Measurements from ENCODE around the gene CDX1.

Gene CDX1

DNA sequence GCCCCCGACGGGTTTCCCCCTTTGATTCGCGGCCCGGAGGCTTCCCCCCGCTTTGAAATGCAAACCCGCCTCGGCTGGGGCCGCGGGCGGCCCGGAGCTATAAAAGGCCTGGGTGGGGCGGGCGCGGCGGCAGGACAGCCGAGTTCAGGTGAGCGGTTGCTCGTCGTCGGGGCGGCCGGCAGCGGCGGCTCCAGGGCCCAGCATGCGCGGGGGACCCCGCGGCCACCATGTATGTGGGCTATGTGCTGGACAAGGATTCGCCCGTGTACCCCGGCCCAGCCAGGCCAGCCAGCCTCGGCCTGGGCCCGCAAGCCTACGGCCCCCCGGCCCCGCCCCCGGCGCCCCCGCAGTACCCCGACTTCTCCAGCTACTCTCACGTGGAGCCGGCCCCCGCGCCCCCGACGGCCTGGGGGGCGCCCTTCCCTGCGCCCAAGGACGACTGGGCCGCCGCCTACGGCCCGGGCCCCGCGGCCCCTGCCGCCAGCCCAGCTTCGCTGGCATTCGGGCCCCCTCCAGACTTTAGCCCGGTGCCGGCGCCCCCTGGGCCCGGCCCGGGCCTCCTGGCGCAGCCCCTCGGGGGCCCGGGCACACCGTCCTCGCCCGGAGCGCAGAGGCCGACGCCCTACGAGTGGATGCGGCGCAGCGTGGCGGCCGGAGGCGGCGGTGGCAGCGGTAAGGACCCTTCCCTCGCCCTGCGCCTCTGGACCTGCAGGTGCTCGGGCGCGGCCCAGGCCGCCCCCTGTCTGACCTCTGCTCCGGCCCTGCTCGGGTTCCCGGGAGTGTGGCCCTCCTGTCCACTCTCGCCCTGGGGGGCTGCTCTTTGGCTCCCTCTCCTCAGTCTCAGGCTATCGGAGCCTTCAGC lies at the start of gene CDX1:
TSS of gene CDX1 (plus strand) at position 129 of the 862 bp plus-strand sequence. CDS start at position 228, 99 bp downstream.
- no peak for DNase-seq

DNA sequence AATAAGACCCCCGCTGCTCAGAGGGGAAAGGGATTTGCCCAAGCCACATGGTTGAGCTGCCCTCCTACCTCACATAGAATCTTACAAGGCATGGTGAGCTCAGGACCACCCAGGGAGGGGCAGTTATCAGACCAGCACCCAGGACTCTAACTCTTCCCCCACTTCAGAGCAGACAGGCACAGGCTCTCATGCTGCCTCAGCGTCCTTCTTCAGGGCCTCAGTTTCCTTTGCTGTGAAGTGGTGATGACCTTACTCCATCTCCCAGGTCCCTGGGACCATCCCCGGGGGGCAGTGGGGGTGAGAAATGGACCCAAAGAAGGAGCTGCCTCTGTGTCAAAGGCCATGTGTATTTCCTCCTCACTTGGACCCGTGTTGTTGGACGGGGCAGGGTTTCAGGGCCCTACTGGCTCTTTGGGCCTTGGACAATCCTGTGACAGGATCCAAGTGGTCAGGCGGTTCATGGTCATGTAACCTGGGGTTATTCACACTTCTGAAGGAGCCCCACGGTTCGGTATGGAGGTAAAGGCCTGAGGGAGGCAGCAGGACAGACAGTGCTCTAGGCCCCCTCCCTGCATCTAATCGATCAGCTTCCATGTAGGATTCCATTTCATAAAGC lies 48.5 kb upstream of the CDX1 start:
- no peak for DNase-seq

DNA sequence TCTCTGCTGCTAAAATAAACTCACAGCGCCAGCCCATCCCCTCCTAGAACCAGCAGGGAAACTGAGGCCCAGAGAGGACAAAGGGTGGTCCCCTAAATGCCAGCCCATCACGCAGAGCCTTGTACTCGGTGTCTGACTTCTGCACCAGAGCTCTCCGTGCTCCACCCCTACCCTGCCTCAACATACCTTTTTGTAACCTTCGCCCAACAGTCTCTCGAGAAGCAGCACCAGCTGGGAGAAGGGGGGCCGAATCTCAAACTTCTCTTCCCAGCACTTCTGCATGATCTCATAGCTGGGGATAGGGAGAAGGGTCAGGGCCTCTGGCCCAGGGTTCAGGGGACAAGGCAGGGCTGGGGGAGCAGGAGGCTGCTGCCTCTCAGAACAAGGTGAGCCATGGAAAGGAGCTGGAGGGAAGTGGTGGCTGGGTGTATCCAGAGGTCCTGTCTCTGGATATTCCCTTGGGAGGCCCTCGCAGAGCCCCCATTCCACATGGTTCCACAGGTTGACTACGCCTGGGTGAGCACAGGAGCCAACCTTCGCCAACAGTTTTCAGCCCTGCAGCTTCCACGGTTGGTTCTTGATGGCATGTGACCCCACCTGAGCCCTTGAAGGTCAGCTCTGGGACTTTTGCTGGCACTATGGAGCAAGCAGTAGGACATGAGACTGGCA lies 47.9 kb upstream of the CDX1 start:
- DNase-seq, result no peak

DNA sequence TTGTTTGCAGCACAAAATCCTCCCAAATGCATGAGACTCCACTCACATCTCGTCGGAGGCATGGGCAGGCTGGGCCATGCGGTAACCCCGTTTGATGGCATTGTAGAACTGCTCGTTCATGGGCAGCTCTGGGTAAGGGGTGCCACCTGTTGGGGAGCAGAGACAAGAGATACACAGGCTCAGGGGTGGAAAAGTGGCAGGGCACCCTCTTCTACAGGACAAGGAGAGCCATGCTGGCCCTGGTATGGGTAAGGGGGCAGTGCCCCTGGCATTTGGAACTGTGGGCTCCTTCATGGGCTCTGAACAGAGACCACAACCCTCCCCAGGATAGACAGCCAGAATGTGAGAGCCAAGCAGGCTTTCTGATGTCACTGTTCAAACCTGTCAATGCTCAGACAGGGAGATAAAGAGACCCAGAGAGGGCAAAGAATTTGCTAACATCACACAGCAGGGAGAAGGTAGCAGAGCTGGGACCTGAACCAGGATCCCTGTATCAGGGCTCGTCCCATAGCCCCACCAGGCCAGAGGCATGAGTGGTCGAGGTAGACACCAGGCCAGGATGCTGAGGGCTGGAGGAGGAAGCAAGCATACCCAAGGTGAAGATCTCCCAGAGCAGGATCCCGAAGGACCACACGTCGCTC lies 47.0 kb upstream of the CDX1 start:
- DNase-seq, result no peak

DNA sequence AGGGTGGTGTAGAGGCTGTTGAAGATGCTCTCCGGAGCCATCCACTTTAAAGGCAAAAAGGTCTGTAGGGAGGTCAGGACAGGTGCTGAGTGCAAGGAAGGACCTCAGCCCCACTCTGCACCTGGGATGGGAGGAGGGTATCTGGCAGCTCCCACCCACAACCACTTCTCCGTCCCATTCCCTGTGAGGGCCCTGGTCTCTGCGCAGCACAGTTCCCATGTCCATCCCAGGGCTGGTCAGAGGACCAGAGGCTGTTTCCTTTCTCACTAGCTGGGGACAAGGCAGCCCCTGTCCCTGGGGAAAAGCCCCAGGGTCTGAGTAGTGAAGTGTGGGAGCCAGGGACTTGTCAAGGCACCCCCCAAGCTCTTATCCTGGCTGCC lies 46.5 kb upstream of the CDX1 start:
- no peak for DNase-seq

DNA sequence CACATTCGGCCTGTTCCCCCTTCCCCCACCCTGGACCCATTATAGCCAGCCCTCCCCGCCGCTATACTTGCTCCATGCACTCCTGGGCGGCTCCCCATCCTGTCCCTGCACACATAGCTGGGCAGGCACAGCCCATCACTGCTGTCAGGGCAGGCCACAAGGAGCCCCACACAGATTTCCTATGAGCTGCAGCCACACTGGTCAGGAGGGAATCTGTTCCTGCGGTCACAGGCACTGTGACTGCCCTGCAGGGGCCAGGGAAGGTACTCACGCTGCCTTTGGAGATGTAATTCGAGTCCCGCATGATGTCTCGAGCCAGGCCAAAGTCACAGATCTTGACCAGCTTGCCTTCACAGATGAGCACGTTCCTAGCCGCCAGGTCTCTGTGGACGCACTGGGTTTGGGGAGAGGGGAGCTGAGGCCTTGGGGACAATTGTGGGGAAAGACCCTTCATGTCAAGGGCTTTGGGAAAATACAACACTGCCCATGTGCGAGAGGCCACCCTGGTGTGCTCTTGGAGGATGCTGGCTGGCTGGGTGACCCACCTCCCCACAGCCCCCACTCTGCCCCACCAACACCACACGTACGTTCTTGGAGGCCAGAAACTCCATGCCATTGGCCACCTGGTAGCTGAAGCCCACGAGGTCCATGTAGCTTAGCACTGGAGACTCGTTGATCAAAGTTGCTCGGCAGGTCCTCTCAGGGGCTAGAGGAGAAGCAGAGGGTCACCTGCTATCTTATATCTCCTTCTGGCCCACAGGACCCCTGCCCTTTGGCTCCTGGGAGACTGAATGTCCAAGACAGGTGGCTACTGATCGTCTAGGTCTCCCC lies 45.7 kb upstream of the CDX1 start:
- DNase-seq, result no peak

DNA sequence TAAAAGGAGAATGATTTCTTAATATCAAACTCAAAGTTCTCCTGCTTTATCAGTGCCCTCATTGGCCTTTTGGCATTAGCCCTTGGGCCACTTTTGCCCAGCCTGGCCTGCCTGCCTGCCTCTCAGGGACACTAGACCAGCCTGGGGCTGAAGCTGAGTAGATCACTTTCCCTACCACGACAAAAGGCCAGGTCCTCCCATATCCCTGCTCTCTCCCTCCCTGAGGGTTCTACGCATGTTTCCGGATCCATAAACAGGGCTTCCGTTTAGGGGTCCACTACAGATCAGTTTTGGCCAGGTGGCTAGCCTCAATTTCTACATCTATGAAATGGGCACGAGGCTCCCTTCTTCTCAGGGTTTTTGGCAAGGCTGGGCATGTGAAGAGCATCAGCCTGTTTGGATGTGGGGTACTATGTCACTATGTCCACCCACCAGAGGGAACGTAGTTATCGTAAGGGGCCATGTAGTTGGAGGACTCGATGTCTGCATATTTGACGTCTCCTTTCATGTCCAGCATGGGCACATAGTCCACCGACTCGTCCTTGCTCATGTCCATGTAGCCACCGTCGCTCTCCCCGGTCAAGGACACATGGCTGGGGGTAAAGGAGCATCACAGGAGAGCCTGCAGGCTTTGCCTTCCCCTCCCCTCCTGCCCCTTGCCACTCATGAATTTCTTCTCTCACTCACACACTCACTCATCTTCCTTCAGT lies 45.0 kb upstream of the CDX1 start:
- DNase-seq, result no peak

DNA sequence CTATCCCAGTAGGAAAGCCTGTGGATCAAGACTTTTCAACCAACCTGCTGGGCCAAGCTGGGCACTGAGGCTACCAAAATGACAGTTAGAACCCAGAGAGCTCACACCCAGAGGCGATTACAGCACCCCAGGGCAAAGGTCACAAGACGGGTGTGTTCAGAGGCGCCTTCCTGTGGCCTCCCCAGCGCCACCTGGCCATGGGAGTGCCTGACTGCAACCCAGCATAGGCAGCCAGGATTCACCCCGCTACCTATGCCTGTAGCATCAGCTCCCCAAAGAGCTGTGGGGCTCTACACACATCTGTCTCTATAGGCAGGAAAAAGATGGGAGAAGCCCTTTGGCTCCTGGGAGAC lies 44.4 kb upstream of the CDX1 start:
- no peak for DNase-seq

DNA sequence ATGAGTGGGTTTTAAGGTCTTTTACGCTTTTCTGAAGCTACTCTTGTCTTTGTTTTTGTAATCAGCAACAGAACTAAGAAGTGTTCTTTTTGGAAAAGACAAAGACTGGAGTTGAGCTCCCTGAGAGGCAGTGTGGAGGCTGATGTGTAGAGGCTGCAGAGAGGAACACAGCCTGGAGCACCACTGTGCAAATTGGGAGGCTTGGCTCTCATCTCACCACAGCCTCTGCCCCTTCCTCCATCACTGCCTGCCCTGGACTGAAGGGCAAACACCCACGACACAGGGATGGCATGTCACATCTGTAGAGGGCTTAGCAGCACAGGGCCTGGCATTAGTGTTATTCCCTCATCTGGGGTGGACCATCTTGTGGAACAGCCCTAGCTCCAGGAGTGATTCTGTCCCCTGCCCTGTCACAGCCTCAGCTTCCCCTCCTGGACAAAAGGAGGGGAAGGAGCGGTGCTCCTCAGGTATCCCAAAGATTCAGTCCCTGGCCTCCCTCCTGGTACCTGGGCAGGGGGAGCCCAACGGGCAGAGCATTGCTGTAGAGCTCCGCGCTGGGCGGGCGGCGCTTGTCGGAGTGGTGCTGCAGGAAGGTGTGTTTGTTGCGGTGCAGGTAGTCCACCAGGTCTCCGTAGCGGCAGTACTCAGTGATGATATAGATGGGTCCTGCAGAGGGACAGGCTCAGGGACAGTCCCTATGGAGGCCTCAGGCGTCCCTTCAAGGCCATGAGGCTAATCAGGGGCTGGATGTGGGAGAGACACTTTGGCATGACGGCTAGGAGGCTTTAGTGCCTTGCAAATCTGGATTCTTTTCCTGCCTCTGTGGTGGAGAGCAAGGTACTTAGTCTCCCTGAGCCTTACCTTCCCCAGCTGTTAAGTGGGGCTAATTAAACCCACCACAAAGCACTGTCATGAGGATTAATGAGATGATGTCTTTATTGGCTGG lies 43.8 kb upstream of the CDX1 start:
- peak; percentile 12 for DNase-seq

DNA sequence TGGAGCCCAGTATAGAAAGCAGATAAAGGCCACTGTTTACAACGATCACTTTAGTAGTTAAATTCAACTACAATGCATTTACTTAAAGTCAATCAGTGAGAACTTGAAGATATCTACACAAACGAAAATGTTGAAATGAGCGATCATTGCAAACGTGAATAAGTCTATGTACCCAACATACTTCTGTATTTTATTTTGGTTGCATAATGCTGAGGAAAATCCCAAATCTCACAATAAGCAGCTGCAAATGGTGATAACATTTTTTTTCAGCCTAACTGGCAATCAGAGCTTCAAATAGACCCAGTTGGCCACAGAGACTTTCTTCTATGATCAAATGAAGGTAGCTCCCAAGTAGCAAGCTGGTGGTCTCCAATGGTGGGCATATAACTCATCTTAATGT lies 43.0 kb upstream of the CDX1 start:
- no peak for DNase-seq

DNA sequence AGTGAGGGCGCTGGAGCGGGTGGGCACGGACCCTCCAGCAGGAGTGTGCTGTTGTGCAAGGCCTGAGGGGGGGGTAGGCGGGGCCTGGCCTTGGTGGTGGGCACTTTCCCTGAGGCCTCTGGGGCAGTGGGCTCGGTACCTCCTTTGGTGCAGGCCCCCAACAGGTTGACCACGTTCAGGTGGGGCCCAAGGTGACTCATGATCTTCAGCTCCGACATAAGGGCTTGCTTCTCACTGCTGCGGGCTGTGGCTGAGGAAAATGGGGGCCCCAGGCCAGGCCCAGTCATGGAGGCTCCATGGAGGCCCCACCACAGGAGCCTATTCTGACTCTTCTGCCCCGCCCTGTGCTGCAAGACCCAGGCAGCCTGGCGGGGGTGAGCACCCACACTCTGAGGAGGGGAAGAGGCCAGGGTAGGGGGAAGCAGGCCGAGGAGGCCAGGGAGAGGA lies 42.4 kb upstream of the CDX1 start:
- no peak for DNase-seq

DNA sequence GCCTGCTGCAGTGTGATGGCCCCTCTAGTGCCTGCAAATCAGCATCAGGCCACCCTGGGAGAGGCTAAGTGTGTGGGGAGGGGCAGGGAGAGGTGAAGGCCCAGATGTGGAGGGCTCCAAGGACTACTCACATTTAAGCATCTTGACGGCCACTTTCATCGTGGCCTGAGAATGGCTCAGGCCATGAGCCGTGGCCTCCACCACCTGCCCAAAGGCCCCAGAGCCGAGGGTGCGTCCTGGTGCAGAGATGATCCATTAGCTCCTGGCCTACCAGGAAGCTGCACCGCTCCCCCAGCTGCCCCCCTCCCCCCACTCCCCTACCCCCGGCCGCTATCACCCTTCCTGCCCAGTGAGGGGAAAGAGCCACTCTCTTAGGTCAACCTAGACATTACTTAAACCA lies 42.0 kb upstream of the CDX1 start:
- DNase-seq, result no peak

DNA sequence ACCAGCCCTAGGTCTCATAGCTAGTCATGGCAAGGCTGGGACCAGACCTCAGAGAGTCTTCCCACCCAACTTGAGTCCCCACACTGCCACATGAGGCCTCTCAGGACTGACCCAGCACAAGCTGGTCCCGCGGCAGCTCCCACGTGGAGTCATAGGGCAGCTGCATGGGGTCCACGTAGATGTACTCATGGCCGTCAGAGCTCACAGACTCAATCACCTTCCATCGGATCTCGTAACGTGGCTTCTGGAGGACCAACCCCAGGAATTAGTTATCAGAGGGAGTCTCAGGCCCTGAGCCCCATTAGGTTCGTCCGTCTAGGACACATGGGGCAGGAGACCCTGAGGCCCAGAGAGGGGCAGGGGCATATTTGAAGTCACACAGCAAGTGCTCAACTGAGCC lies 41.2 kb upstream of the CDX1 start:
- DNase-seq, result no peak

DNA sequence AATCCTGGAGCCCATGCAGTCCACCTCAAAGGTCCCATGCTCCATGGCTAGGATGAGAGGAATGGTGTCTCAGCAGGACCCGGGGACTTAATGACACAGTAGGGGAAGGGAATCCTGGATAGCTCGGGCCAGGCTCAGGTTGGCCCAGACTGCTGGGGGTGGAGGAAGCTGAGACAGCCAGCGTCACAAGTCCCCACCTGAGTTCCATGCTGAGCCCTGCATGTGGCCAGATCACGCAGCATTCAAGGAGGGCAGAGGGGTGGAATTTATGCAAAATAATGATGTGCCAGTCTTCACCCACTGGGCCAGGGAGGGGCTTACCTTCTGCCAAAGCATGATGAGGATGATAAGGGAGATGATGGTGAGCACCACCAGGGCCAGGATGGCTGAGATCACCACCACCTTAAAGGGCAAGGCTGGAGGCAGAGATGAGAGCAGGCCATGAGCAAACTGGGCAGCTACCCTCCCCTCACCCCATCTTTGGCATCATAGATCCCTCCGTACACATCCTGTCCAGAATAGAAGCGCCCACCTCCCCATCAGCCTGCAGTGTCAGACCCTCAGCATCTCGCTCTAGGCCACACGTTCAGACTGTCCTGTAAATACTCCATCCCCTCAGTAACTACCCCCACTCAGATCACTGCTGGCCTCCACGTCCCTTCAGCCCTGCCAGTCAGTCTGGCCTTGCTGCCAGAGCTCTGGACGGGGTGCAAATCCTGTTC lies 40.2 kb upstream of the CDX1 start:
- DNase-seq, result no peak

DNA sequence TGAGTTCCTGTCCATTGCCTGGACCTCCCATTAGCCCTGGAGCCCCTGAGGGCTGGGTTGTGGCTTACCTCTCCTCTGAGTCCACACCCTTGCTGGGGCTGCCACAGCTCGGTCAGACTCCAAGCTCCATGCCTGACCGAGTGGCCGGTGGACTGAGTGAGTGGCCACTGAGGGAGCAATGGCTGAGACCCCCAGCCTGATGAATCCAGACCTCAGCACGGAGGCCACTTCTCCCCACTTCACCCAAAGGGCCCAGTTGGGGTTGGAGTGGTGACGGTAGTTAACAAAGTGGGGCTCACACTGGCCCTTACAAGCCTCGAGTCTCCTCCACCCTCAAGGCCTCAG lies 39.7 kb upstream of the CDX1 start:
- no peak for DNase-seq

DNA sequence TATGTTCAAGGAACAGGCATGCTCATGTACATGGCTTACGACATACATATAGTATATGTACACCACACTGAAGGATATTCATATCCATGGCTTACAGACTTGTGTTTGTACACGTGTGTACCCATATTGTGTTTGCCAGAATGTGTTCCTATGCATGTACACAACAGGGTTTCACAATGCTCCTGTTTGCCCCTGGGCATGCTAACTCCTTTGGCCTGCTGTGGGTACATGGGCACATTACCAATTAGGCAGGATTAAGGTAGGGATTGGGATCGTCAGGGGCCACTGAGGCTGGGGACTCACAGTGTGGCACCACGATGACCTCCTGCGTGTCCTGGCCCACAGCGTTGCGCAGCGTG lies 37.1 kb upstream of the CDX1 start:
- no peak for DNase-seq

DNA sequence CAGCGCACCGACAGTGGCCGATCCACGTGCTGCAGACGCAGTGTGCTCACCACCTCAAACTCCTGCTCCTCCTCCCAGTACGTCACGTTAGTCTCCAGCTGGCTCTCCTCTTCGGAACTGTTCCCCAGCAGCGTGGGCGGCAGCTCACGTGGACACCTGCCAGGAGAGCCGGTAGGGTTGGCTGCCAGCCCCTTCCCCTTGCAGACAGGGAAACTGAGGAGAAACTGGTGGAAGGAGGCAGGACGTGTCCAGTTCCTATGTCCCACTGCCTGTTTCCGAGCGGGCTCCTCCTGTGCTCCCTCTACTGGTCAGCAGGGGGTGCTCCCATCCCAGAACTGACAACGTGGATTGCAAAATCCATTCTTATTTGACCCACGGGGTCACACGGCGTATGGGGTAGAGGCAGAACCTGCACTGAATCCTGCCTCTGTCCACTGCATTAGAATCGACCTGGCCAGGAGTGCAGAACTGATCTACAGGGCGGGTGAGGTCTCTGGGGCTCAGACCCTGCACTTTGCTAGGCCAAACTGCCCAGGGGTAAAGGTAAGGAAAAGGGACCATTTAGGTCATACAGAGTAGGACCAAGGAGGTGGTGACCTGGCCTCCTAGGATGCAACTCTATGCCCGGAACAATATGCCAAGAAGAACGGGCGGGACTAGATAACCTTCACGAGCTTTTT lies 36.6 kb upstream of the CDX1 start:
- peak; percentile 70 for DNase-seq

DNA sequence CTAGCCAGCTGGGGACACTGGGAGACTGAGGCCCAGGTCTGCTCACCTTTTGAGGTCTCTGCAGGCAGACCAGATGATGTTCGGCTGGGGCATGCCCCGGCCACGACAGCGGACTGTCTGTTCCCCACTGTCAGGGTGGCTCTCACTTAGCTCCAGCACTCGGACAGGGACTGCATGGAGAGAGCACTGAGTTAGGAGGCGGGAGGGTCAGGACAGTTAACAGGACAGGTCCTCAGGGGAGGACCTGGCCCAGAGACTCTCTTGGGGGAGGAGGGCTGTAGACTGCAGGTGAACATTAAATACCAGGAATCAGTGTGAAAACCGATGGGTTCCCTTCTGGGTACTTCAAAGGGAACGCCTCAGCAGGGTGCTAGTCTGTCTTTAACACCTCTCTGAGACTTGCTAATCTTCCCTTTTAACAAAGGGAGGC lies 36.1 kb upstream of the CDX1 start:
- DNase-seq, result no peak

DNA sequence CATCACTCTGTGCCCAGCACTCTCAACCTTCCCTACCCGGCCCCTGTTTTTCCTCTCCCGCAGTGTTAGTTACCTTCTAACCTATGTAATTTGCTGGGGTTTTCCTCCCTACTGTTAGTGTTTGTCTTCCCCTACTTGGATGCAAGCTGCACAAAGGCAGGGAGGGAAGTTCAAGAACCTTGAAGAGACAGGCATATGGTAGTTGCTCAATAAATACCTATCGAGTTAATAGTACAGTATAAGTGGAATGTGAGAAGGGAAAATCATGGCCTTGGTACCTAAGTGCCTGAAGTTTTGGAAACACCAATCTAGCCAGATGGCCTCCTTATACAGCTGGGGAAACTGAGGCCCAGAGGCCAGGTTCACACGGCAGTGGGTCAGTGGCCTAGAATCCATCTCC lies 35.1 kb upstream of the CDX1 start:
- no peak for DNase-seq
